ENCODE results near the gene KLK12. TPM values are rescaled to one million over a fixed set of nuclear protein-coding genes. Genes with fewer than 3 reads are reported as not detected.

The KLK12 gene
- total and polyA plus RNA-seq, 9 of the 15 experiments (the other 6 are each of a cell fraction or from before 2014, with no cell fraction given) = not detected

DNA sequence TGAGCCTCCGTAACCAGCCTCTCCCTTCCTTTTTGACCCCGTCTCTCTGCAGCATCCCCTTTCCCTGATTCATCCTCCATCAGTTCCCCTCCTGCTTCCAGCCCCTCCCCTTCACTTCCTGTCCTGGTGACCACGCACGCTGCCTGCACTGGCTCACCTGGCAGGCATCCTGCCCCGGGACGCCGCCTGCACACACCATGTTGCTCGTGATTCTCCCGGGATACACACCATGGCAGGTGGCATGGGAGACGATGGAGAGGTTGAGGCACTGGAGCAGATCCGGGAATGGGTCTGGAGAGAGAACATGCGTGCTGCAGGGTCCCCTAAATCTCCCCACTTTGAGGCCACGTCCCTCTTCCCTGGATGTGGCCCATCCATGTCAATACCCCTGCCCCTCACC, 4.2 kb downstream of the KLK12 start (continued):
- TF ChIP-seq, protein P1, sequence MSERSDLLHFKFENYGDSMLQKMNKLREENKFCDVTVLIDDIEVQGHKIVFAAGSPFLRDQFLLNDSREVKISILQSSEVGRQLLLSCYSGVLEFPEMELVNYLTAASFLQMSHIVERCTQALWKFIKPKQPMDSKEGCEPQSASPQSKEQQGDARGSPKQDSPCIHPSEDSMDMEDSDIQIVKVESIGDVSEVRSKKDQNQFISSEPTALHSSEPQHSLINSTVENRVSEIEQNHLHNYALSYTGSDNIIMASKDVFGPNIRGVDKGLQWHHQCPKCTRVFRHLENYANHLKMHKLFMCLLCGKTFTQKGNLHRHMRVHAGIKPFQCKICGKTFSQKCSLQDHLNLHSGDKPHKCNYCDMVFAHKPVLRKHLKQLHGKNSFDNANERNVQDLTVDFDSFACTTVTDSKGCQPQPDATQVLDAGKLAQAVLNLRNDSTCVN (CRISPR knock-in tag; IDR thresholded peaks at IDR 0.05) = no peak
- TF ChIP-seq ZNF77 (CRISPR knock-in tag; IDR thresholded peaks at IDR 0.05) = no peak

DNA sequence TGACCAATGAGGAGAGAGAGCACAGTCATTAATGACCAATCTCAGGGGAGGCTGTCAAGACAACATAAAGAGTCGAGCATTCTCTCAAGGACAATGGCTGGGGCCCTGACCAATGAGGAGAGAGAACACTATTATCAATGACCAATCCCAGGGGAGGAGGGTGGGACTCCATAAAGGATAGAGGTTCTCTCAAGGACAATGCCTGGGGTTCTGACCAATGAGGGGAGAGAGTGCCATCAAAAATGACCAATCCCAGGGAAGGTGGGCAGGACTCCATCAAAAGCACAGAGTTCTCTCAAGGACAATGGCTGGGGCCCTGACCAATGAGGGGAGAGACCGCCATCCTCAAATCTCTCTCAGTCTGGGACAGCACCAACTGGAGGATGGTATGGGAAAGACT, 5.1 kb downstream of the KLK12 start:
- peaks cover 2% of the 10 kb centered on the region for H3K9me1 ChIP-seq (ENCODE audit: control insufficient read depth, insufficient read depth, low read length)
- no peak overlapping the region for H3K9ac ChIP-seq (ENCODE audit: insufficient read depth in 1 of 2, low read depth in 2 of 2, low read length in 2 of 2)
- H3K27ac ChIP-seq (ENCODE audit: extremely low read depth, low read depth, low read length) = no peak overlapping the region
- H3K4me1 ChIP-seq (replicated peaks in 1 of 2; ENCODE audit: control insufficient read depth in 2 of 2, insufficient read depth in 2 of 2, low read length in 2 of 2) = peaks cover 0 to 14% of the 10 kb centered on the region in 2 experiments; a peak in 2 of 5 replicates
- no peak overlapping the region for H3K4me2 ChIP-seq (ENCODE audit: insufficient read depth, low read length)
- 3% methylated on average over 2 of the region's 2 CpGs for WGBS (ENCODE audit: insufficient coverage, low coverage, missing lambda C conversion rate)
- peaks cover 13 to 61% of the 10 kb centered on the region in 2 experiments; a peak in 4 of 5 replicates for H3K27me3 ChIP-seq (ENCODE audit: control insufficient read depth in 2 of 2, insufficient read depth in 2 of 2, low read length in 2 of 2)
- peak; percentile 80 for ATAC-seq
- intact Hi-C loops (cut with micrococcal nuclease) = no loop called here
- peak; percentile 19 for FAIRE-seq
- ChIA-PET CTCF (ENCODE audit: low intra/inter-chr PET ratio) (interaction anchor here (0.6 kb wide), 1 partner anchor 360 kb away, joined by 5 read pairs; no protein-coding TSS in a partner anchor), POLR2A (no interaction called here)
- no peak overlapping the region for H3K4me3 ChIP-seq
- H3K9me3 ChIP-seq (replicated peaks; ENCODE audit: control insufficient read depth, insufficient read depth, low read depth, low read length) = no peaks in the 10 kb centered on the region
- no TSS peak for BruUV-seq (replicated peaks)
- no peak overlapping the region for H2AFZ ChIP-seq (ENCODE audit: low read depth, low read length)
- no peaks in the 10 kb centered on the region for H4K20me1 ChIP-seq (replicated peaks; ENCODE audit: control insufficient read depth, insufficient read depth, low read length)
- in situ Hi-C loops (cut with MboI) = no loop called here
- DNase-seq (ENCODE audit: extremely low read depth in 1 of 4, low spot score in 3 of 4) = peak; percentile 18 to 68 (median 64)
- H3K79me2 ChIP-seq (ENCODE audit: control insufficient read depth, insufficient read depth, low read length) = no peaks in the 10 kb centered on the region
- no peaks in the 10 kb centered on the region for H3K36me3 ChIP-seq (ENCODE audit: control insufficient read depth, insufficient read depth, low read length)
- TF ChIP-seq, protein P2, sequence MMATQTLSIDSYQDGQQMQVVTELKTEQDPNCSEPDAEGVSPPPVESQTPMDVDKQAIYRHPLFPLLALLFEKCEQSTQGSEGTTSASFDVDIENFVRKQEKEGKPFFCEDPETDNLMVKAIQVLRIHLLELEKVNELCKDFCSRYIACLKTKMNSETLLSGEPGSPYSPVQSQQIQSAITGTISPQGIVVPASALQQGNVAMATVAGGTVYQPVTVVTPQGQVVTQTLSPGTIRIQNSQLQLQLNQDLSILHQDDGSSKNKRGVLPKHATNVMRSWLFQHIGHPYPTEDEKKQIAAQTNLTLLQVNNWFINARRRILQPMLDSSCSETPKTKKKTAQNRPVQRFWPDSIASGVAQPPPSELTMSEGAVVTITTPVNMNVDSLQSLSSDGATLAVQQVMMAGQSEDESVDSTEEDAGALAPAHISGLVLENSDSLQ (IDR thresholded peaks at IDR 0.05) = peak; percentile 88
- TF ChIP-seq ESRRA (IDR thresholded peaks at IDR 0.05; ENCODE audit: borderline replicate concordance, low read depth) = peak; percentile 90
- TF ChIP-seq NFYB (IDR thresholded peaks at IDR 0.05; ENCODE audit: extremely low read depth, insufficient read length) = peak; percentile 82
- peak; percentile 48 for TF ChIP-seq RBM25 (IDR thresholded peaks at IDR 0.05; ENCODE audit: low read depth, low read length, severe bottlenecking)
- TF ChIP-seq SIX5 (IDR thresholded peaks at IDR 0.05; ENCODE audit: borderline replicate concordance in 1 of 2, insufficient read depth in 1 of 2, low read depth in 1 of 2, low read length in 2 of 2) = no peak
- 0 out of 2 replicates have a peak, but pooled peaks have one; percentile 43 for TF ChIP-seq MBD2 (IDR thresholded peaks at IDR 0.05; ENCODE audit: borderline replicate concordance, low read depth)
- TF ChIP-seq, protein P3, sequence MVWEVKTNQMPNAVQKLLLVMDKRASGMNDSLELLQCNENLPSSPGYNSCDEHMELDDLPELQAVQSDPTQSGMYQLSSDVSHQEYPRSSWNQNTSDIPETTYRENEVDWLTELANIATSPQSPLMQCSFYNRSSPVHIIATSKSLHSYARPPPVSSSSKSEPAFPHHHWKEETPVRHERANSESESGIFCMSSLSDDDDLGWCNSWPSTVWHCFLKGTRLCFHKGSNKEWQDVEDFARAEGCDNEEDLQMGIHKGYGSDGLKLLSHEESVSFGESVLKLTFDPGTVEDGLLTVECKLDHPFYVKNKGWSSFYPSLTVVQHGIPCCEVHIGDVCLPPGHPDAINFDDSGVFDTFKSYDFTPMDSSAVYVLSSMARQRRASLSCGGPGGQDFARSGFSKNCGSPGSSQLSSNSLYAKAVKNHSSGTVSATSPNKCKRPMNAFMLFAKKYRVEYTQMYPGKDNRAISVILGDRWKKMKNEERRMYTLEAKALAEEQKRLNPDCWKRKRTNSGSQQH (CRISPR knock-in tag; IDR thresholded peaks at IDR 0.05) = no peak
- peak; percentile 69 for TF ChIP-seq ASH1L (IDR thresholded peaks at IDR 0.05; ENCODE audit: borderline replicate concordance, low read depth, partially characterized antibody)
- peak; percentile 62 for TF ChIP-seq FOS (IDR thresholded peaks at IDR 0.05; ENCODE audit: extremely low read depth, insufficient read length)
- no peak for TF ChIP-seq NCOA1 (IDR thresholded peaks at IDR 0.05; ENCODE audit: low read depth)
- peak; percentile 24 for TF ChIP-seq NEUROD1 (IDR thresholded peaks at IDR 0.05; ENCODE audit: borderline replicate concordance, low read depth, low read length, partially characterized antibody)
- TF ChIP-seq, protein P4, sequence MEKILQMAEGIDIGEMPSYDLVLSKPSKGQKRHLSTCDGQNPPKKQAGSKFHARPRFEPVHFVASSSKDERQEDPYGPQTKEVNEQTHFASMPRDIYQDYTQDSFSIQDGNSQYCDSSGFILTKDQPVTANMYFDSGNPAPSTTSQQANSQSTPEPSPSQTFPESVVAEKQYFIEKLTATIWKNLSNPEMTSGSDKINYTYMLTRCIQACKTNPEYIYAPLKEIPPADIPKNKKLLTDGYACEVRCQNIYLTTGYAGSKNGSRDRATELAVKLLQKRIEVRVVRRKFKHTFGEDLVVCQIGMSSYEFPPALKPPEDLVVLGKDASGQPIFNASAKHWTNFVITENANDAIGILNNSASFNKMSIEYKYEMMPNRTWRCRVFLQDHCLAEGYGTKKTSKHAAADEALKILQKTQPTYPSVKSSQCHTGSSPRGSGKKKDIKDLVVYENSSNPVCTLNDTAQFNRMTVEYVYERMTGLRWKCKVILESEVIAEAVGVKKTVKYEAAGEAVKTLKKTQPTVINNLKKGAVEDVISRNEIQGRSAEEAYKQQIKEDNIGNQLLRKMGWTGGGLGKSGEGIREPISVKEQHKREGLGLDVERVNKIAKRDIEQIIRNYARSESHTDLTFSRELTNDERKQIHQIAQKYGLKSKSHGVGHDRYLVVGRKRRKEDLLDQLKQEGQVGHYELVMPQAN (IDR thresholded peaks at IDR 0.05; ENCODE audit: borderline replicate concordance) = no peak

All from K562 (cell line).